GM18498 (cell line): ENCODE measurements around the gene SMG6.
"Not testable (repeated sequence)": the region's sequence is repeated elsewhere in the genome, so short reads cannot be mapped to it uniquely, and the experiment has no call there.

ENCODE experiments used
- ATAC-seq: cut with Tn5 transposase; IDR thresholded peaks from one replicate; pipeline ENCODE4 v1.9.1; 2021; ENCODE audit warnings: mild to moderate bottlenecking, moderate library complexity; ENCODE audit not compliant: unreplicated experiment

The SMG6 gene

DNA sequence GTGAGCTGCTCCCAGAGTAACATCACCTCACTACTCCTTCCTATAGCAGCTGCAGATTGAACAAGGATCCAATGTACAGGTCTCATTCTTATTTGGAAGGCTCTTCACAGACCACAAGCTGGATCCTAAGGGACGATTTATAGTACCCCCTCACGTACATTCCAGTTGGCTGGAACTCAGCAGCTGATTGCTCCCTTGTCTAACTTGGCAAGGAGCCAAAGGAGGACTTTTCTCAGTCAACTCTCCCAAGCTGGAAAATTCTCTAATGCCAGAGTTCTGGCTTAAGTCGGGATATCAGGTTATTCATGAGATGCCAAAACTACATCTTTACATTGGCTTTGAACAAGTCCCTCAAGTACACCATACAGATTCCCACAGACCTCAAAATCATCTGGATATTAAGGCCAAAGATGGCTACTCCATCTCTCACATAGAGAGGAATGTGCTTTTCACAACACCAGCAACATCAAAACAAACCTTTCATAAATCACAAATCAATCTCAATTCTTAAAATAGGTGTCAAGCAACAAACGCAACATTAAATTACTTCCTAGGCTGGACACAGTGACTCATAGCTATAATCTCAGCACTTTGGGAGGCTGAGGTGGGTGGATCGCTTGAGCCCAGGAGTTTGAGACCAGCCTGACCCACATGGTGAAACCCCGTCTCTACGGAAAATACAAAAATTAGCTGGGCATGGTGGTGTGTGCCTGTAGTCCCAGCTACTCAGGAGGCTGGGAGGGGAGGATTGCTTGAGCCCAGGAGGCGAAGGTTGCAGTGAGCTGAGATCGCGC lies 39.3 kb downstream of the SMG6 start:
- ATAC-seq, result no peak

DNA sequence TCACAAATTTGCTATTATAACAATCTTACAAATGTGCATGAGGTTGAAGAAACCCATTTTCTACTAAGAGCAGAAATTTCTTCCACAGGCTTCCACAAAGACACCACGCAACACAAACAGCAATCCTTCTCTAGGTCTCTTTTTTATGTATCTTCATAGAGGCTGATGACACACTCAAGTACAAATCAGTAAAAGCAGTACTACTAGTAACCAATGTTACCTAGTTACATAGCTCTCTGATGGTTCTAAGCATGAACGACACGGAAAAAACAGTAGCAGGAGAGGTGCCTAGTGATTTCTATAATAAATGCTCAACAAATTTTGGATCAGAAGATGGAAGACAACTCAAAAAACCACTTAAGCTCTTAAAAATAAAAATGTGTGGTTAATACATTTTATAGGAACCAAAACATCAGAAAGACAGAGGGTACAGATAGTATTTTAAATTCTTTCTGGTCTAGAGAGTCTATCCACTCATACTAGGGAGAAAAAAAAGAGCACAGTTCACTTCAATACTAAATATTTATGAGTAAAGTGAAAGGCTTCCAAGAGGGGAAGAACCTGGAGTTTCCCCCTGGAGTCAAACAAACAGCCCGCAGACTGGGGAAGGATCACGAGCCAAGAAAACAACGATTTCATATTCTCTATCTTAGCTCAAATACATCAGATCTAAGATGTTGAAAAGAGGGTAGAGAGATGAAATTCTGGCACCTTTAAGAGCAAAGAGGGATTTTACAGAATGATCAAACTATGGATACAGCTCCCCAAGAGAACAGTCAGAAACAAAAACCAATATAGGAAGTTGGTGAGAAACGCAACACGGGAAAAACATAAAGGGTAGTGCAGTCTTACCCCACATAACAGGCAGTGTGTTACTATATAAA lies 40.2 kb downstream of the SMG6 start:
- ATAC-seq, result no peak

DNA sequence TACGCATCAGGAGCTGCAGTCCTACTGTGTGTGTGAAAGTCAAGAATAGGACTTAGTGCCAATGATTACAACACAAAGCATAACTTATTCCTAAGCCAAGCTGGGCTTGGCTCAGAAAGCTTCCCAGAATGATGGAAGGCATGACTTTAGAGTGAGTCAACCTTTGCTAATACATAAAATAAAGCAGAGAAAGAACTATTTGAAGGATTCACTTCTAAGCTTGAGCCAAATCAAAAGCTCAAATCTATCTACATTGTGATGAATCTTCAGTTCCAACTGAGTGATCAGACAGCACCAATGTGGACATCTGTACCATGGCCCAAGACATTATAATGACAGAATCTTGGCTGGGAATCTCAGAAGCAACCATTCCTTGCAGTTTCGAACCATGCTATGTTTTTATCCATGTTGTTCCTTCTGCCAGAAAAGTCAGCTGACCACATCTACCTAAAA lies 41.4 kb downstream of the SMG6 start:
- no peak for ATAC-seq

DNA sequence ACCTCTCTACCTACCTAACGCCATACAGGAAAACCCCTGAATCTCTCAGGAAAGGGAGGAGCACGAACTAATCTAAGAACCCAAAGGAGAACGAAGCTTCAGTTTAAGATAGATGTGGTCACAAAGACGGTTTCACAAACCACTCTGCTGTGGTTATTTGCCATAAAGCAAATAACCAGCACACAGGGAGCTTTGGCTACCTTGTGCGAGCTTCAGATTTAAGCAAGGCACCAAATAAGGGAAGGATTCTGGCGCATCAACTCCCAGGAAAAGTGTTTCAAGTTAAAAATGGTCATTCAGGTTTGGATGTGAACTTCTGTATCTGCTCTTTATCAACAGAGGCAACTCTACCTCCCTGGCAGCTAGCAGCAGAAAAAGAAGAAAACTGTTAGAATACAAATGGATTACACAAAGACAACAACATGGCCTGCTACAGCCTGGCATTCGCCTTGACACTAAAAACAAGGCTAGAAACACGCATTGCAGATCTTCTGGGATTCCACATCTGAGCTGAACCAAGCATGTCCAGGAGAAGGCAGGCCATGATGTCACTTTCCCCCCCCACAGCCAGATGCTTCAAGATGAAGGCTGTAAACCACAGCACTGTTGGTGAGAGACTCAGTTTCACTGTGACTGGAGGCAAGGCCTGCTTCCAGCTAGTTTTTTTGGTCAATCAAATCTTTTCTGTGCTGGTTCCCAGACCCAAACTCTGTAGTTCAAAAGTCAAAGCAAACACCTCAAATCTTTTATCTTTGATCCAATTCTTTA lies 43.6 kb downstream of the SMG6 start:
- ATAC-seq, result peak; percentile 79

DNA sequence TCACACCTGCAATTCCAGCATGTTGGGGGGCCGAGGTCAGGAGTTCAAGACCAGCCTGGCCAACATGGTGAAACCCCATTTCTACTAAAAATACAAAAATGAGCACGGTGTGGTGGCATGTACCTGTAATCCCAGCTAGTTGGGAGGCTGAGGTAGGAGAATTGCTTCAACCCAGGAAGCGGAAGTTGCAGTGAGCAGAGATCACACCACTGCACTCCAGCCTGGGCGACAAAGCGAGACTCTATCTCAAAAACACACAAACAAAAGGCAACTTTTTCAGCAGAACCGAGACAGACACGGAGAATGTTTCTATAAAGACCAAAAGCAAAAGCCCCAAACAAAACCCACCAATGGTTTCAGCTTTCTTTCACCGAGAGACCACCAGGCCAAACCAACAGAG lies 44.8 kb downstream of the SMG6 start:
- not testable (repeated sequence) for ATAC-seq

DNA sequence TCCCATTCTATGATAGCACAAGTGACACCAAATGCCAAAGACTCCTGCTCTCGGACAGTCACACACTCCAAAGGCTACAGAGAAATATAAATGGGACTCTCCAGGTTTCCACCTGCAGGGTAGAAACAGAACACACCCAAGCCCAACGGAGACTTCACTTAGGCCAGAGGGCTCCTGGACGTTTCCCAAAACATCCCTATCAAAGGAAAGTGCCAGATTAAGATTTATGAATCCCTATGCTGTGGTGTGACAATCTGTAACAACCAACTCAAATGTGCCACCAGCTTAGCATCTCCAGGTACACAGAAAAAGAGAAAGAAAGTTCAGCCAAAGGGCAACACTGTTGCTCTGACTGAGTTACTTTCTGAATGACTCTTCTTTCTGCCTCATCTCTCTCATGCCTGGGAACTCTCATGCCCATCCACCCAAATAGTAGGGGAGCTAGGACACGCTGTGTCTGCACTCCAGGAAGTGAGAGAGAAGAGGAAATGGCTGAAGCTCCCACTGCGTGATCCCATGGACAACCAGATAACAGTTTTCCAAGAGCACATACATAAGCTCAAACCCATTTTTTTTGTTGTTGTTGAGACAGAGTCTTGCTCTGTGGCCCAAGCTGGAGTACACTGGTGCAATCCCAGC lies 49.7 kb downstream of the SMG6 start:
- ATAC-seq, result peak; percentile 76

DNA sequence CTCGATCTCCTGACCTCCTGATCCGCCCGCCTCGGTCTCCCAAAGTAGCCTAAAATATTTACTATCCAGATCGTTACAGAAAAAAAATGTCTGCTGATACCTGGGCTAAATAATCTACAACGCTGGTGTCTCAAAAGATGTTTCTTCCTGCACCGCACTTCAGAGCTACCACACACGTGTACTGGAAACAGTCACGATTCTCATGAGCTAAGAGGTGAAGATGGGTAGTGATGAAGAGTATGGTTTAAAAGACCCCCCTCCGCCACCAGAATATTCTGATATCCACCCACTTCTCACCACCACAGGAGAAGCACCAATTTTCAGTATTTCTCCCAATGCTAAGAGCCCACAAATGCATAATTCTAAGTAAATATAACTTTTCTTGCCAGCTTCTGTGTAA lies 50.2 kb downstream of the SMG6 start:
- ATAC-seq, result no peak

DNA sequence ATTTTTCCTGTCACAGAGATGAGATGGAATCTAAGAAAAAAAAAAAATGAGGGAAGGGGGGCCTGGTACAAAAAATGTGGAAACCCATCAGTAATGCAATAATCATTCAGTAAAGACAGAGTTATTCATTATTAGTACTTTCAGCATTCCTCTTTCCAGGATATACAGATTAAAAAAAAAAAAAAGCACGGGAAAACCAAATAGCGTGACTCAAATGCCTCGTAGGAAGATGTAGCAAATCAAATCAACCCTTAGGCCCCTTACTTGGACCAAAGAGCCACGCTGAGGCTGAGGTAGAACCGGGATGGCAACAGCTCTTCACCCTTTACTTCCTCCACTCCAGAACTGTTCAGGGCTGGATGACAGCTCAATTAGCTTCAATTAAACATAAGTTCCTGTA lies 52.5 kb downstream of the SMG6 start:
- no peak for ATAC-seq

DNA sequence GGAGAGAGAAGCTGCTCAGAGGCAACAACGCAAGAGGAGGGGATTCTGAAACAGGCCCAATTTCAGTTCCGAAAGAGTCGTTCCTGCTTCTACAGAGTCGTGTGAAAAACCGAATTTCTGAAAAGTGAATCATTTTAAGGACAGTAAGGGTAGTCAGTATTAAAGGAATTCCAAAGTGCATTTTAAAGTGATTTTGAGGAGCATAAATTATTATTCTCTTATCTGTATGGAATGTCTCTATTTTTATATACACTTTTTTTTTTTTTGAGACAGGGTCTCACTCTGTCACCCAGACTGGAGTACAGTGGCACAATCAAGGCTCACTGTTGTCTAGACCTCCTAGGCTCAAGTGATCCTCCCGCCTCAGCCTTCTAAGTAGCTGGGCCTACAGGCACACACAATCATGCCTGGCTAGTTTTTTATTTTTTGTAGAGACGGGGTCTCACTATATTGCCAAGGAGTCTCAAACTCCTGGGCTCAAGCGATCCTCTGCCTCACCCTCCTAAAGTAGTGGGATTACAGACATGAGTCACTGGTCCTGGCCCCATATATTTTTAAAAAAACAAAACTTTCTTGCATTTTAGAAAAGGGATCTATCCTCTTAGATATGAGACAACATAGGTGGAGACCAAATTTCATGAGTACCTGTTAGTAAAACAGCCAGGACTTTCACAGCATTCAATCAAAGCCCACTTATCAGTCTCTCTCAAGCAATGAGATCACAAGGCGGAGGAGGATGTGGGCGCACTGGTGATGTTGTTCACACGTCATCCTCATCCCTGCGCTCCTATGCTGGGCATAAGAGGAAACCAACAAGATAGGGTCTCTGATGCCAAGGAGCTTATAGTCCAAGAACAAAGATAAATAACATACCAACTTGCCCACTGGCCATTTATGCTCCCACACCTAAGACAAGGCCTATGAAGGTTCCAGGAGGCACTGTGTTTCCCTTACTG lies 53.2 kb downstream of the SMG6 start:
- ATAC-seq, result no peak

DNA sequence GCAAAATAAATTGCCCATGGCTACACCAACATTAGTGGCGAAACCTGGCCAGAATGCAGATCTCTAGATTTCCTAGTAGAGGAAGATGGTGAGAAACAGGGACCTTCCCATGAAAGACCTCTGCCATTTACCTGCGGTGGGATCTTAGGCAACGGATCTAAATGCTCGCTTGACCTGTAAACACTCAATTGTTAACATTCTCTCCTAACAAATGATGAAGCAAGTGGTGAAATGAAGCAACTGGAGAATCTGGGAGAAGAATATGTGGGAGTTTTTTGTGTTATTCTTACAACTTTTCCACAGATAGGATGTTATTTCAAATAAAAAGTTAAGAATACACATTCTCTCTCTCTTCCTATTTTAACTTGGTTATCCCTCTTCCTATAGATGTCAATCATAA lies 56.6 kb downstream of the SMG6 start:
- no peak for ATAC-seq

DNA sequence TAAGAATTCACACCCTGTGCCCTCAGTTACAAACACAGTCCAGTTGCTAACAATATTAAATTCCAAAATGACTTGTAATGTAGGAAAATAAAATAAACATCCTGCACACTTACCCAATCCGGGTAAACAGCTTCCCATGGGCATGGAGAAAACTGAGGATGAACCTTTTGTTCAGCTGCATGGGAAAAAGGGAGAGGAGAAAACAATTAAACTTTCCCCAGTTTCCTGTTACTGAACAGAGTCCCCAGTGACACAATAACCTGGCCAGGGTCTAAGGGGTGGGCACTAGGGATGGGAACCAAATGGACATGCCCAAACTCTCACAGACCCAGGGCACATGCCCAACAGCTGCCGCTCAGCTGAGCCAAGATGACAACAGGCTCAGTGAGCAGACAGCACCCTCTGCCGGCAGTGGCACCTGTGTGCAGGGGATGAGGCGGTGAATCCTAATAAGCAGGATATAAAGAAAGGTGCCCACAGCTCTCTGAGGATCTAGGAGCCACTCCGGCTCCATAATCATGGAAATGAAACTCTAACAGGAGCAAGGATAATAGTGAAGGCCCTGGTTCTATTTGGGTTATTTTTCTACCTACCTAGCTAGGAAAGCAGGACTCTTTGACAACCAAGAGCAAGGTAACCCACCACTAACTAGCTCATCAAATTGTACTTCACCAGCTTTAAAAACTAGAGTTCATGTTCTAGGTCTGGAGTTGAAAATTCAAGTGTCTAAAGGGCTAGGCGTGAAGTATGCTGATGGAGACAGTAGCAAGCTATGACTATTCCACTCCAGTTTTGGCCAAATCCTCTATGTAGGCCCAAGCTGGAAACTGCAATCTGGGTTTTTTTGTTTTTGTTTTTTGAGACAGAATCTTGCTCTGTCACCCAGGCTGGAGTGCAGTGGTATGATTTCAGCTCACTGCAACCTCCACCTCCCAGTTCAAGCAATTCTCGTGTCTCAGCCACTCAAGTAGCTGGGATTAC lies 58.8 kb downstream of the SMG6 start:
- peak; percentile 65 for ATAC-seq

DNA sequence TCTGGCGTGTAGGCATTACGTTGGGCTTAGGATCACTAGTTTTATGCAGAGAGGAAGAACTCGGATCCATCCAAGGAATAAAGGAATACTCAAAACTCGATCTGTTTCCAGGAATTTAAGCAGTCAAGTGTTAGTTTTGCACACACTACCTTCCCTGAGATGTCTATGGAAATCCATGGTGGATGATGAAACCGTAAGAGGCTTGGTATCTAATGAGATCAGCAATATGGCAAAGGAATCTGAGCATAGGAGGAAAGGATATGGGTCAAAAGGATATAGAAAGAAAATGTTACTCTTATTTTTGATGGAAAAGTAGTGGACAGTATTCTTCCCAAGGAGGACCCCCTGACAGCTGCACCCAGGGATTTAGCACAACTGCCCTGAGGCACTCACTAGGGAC lies 59.6 kb downstream of the SMG6 start:
- ATAC-seq, result no peak

DNA sequence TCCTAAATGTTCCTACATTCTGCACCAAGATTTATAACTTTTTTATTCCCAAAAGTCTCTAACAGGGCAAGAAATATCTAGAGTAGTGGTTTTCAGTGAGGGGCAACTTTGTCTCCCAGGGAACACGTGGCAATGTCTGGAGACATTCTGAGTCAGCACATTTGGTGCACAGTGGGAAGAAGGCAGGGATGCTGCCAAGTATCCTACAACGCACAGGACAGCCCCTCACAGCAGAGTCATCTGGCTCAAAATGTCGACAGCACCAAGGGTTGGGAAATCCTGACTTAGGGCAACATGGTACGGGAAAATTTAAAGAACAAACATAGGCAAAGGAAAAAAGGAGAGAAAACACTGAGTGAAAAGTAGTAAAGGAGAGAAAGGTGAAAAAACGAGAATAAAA lies 61.8 kb downstream of the SMG6 start:
- no peak for ATAC-seq

DNA sequence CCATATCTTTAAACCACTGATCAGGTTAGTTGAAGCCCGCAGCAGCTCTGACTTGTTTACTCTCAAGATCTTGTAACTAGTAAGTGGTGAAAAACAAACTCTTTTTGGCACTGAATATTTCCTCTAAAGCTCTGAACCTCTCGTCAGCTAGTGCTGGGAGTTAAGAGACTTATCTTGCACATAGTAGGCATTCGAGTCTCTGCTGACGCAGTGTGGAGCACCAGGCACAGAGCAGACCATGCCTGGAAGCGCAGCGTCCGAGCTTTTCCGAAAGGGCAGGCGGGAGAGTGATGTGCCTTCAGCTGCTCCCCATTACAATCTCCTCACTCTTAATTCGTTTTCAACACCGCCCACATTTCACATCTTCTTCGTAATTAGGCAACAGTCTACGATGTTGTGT lies 63.0 kb downstream of the SMG6 start:
- ATAC-seq, result no peak

DNA sequence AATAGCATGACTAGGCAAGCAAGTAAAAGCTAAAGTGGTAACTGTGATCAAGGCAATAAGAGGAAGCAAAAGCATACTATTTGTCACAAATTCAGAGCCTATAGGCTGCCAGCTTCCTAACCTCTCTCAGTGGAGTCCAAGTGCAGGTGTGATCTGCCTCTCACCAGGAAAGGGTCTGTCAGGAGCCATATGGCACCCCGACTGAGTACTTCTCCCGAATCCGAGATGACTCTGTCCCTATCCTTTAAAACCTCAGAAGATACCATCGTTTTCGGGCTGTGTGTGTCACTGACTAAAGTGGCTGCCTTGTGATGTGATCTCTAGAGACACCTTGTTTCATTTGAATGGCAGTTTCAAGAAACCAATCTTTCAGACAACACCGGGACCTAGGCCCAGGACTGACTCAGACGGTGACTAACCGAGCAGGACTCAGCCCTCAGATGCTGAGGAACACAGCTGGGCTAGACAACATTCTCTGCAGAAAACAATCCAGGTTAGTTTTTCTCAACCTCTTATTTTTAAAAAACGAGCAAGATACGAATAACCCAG lies 63.6 kb downstream of the SMG6 start:
- peak; percentile 68 for ATAC-seq

DNA sequence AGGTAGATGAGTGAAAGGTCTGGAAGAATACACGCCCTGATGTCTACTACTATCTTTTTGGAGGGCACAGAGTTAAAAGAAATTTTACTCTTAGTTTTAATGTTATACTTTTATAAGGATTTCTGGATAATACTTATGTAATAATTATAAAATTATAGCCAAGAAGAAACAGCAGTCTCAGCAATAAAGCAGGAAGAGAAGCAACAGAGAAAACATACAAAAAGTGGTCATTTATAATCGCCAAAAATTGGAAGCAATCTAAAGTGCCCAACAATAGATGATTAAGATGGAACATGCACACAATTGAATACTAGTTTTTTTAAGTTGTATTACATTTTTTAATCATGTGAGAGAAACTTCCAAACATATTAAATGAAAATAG lies 64.4 kb downstream of the SMG6 start:
- ATAC-seq, result no peak

DNA sequence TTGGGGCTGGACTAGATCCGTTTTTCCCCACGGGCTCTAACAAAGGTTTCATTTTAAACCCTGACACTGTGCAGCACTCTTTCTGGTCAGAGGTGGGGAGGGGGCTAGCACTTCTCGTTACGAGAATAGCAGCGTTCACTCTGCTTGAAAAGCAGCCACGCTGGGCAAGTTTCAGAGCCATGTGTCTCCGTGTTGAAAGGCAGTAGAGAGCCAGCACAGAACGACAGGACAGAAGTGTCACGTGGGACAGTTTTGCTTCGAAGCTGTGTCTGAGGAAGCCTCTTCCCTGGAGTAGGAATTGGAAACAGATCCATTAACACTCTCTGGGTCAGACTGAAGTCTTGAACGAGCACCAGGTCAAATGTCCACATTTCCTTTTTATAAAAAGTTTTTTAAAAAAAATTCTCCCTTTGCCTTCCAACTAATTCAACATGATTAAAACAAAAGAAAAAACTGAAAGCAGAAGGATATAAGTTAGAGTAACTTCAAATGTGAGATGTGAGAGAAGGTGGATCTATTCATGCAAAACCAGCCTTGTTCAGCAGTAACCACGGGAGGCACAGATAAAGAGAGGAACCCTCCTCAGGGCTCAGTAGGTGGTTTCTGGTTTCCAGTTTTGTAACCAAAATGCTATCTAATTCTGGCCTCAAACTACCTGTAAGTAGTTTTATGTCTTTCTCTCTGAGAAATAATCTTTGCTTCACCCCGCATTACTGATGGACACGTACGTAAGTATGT lies 65.0 kb downstream of the SMG6 start:
- peak; percentile 64 for ATAC-seq

DNA sequence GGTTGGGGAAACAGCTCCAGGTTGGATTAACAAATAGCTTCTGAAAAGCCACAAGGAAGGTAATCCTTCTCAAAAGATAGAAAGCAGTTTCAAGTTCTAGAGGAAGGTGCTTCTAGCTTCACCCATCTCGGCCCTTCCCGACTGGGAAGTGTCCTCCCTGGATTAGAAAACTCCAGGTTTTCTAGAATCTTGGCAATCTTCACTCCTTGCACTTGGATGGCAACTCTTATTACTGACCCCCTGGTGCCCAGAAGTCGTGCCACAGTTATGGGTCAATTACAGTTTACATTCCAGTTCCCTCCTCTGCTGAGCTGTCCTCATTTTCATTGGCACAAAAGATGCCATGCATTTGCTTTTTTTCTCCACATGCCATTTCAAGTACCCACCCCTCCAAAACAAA lies 65.6 kb downstream of the SMG6 start:
- no peak for ATAC-seq
